Measurements from ENCODE around the gene RALB. TPM values are rescaled to one million over a fixed set of nuclear protein-coding genes. Genes with fewer than 3 reads are reported as not detected.

The RALB gene
- polyA plus RNA-seq, 1 donor (not counting 4 experiments of a cell fraction or from before 2014, with no cell fraction given), result 80.8 TPM

GRCh38 chr2:120236316-120236715 is 16.3 kb upstream of the RALB start:
- DNase-seq (ENCODE audit: low read depth, low spot score), result no peak
- H3K79me2 ChIP-seq (ENCODE audit: control insufficient read depth, insufficient read depth, low read length), result no peaks in the 10 kb centered on the region
- no peak for FAIRE-seq

DNA sequence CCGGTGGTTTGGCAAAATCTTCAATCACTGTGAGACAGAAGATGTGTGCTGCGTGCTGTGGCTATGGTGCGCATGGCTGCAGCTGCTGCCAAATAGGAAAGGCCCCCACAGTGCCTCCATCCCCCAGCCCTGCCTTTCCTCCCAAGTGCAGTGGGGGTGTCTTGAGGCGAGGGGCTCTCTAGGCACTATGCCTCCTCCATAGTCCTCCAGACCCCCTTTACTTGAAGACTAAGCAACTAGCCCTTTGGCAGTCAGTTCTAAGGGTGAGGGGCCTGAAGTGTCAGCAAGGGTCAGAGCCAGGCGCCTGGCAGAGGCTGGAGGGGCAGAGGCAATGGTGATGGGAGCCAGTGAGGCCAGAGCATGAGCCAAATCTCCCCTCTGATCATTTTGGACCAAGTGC is 15.9 kb upstream of the RALB start:
- Histone ChIP-seq H3K36me3 (ENCODE audit: control insufficient read depth in 2 of 2, extremely low read depth in 1 of 2, insufficient read depth in 2 of 2, low read length in 2 of 2) (no peaks in the 10 kb centered on the region), H3K4me3 (ENCODE audit: control insufficient read depth in 2 of 3, extremely low read depth in 1 of 3, insufficient read depth in 2 of 3, low read depth in 1 of 3, low read length in 3 of 3) (no peak overlapping the region), H4K20me1 (ENCODE audit: control insufficient read depth, extremely low read depth, insufficient read depth, low read length) (no peaks in the 10 kb centered on the region), H2AFZ (ENCODE audit: control insufficient read depth, low read length) (no peak overlapping the region), H3K9ac (ENCODE audit: control insufficient read depth, extremely low read depth, insufficient read depth, low read length) (no peak overlapping the region), H3K27ac (ENCODE audit: control insufficient read depth, insufficient read depth, low read length) (no peak overlapping the region), H3K4me2 (ENCODE audit: control insufficient read depth, extremely low read depth, insufficient read depth, low read depth, low read length) (no peak overlapping the region), H3K79me2 (ENCODE audit: control insufficient read depth, insufficient read depth, low read length) (no peaks in the 10 kb centered on the region), H3K27me3 (ENCODE audit: control insufficient read depth, extremely low read depth, insufficient read depth, low read length) (no peaks in the 10 kb centered on the region), H3K9me1 (ENCODE audit: control insufficient read depth, extremely low read depth, insufficient read depth, low read length) (peaks cover 2% of the 10 kb centered on the region), H3K4me1 (ENCODE audit: control insufficient read depth, extremely low read depth, insufficient read depth, low read length) (peaks cover 24% of the 10 kb centered on the region), H3K9me3 (ENCODE audit: control insufficient read depth, low read depth, low read length) (no peaks in the 10 kb centered on the region)
- no peak for DNase-seq (ENCODE audit: low read depth, low spot score)
- dilution Hi-C loops (cut with MboI; ENCODE audit: extremely low pct_ligation_motif_present, low sequenced_read_pairs), result no loop called here
- no peak for FAIRE-seq
- TF ChIP-seq, protein P1, sequence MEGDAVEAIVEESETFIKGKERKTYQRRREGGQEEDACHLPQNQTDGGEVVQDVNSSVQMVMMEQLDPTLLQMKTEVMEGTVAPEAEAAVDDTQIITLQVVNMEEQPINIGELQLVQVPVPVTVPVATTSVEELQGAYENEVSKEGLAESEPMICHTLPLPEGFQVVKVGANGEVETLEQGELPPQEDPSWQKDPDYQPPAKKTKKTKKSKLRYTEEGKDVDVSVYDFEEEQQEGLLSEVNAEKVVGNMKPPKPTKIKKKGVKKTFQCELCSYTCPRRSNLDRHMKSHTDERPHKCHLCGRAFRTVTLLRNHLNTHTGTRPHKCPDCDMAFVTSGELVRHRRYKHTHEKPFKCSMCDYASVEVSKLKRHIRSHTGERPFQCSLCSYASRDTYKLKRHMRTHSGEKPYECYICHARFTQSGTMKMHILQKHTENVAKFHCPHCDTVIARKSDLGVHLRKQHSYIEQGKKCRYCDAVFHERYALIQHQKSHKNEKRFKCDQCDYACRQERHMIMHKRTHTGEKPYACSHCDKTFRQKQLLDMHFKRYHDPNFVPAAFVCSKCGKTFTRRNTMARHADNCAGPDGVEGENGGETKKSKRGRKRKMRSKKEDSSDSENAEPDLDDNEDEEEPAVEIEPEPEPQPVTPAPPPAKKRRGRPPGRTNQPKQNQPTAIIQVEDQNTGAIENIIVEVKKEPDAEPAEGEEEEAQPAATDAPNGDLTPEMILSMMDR (optimal IDR thresholded peaks at IDR 0.05 in 1 of 3, IDR thresholded peaks at IDR 0.05 in 1 of 3, conservative IDR thresholded peaks at IDR 0.05 in 1 of 3; ENCODE audit: extremely low read depth in 1 of 3, insufficient read depth in 2 of 3, low read length in 3 of 3), result no peak
- TF ChIP-seq EZH2 (IDR thresholded peaks at IDR 0.05; ENCODE audit: low read length), result no peak

More at GRCh38 chr2:120236316-120236715, 16.3 kb upstream of the RALB start:
- Histone ChIP-seq H3K4me2 (ENCODE audit: control insufficient read depth, extremely low read depth, insufficient read depth, low read depth, low read length) (no peak overlapping the region), H2AFZ (ENCODE audit: control insufficient read depth, low read length) (no peak overlapping the region), H4K20me1 (ENCODE audit: control insufficient read depth, extremely low read depth, insufficient read depth, low read length) (no peaks in the 10 kb centered on the region), H3K9ac (ENCODE audit: control insufficient read depth, extremely low read depth, insufficient read depth, low read length) (no peak overlapping the region), H3K27me3 (ENCODE audit: control insufficient read depth, extremely low read depth, insufficient read depth, low read length) (no peaks in the 10 kb centered on the region), H3K9me1 (ENCODE audit: control insufficient read depth, extremely low read depth, insufficient read depth, low read length) (peaks cover 2% of the 10 kb centered on the region), H3K36me3 (ENCODE audit: control insufficient read depth in 2 of 2, extremely low read depth in 1 of 2, insufficient read depth in 2 of 2, low read length in 2 of 2) (no peaks in the 10 kb centered on the region), H3K27ac (ENCODE audit: control insufficient read depth, insufficient read depth, low read length) (no peak overlapping the region), H3K9me3 (ENCODE audit: control insufficient read depth, low read depth, low read length) (no peaks in the 10 kb centered on the region), H3K4me3 (ENCODE audit: control insufficient read depth in 2 of 3, extremely low read depth in 1 of 3, insufficient read depth in 2 of 3, low read depth in 1 of 3, low read length in 3 of 3) (no peak overlapping the region), H3K4me1 (ENCODE audit: control insufficient read depth, extremely low read depth, insufficient read depth, low read length) (peaks cover 28% of the 10 kb centered on the region)
- dilution Hi-C loops (cut with MboI; ENCODE audit: extremely low pct_ligation_motif_present, low sequenced_read_pairs), result no loop called here
- TF ChIP-seq, protein P1 (optimal IDR thresholded peaks at IDR 0.05 in 1 of 3, IDR thresholded peaks at IDR 0.05 in 1 of 3, conservative IDR thresholded peaks at IDR 0.05 in 1 of 3; ENCODE audit: extremely low read depth in 1 of 3, insufficient read depth in 2 of 3, low read length in 3 of 3), result no peak
- no peak for TF ChIP-seq EZH2 (IDR thresholded peaks at IDR 0.05; ENCODE audit: low read length)
